Hypothalamus (tissue), 51 donors: ENCODE results near the gene ANKRD66.
"Not testable (repeated sequence)": the region's sequence is repeated elsewhere in the genome, so short reads cannot be mapped to it uniquely, and the experiment has no call there.

Source experiments
- DNase-seq, 51 donors: peaks; one replicate each; lab custom pipeline; 2025; lab: John Stamatoyannopoulos, UW

Gene ANKRD66

GRCh38 chr6:46751658-46752057 lies 4.9 kb downstream of the ANKRD66 start:
- no peak for DNase-seq

GRCh38 chr6:46755865-46756264 lies 9.1 kb downstream of the ANKRD66 start:
- DNase-seq, result no peak

GRCh38 chr6:46756469-46757213 lies 9.9 kb downstream of the ANKRD66 start:
- no peak for DNase-seq

GRCh38 chr6:46757214-46757596 lies 10.5 kb downstream of the ANKRD66 start:
- DNase-seq, result no peak

GRCh38 chr6:46758960-46759753 lies 12.4 kb downstream of the ANKRD66 start:
- DNase-seq, result no peak

- DNase-seq, result no peak
These were observed 14.2 kb downstream of the ANKRD66 start for GRCh38 chr6:46760925-46761324.

GRCh38 chr6:46763466-46763865 lies 16.7 kb downstream of the ANKRD66 start:
- no peak for DNase-seq

GRCh38 chr6:46764280-46764679 lies 17.5 kb downstream of the ANKRD66 start:
- DNase-seq, result not testable (repeated sequence)

GRCh38 chr6:46764961-46765360 lies 18.2 kb downstream of the ANKRD66 start:
- no peak for DNase-seq

- DNase-seq, result no peak
These were observed 25.3 kb downstream of the ANKRD66 start for GRCh38 chr6:46772016-46772415.

GRCh38 chr6:46772762-46773161 lies 26.0 kb downstream of the ANKRD66 start:
- peak in 19 of 51 donors; percentile 1 to 40 (median 13) for DNase-seq

- DNase-seq, result no peak
These were observed 26.6 kb downstream of the ANKRD66 start for GRCh38 chr6:46773201-46773855.

- not testable (repeated sequence) for DNase-seq
These were observed 28.0 kb downstream of the ANKRD66 start for GRCh38 chr6:46774736-46775135.

- DNase-seq, result no peak
These were observed 29.5 kb downstream of the ANKRD66 start for GRCh38 chr6:46776070-46776712.

- no peak for DNase-seq
These were observed 31.0 kb downstream of the ANKRD66 start for GRCh38 chr6:46777476-46778346.

GRCh38 chr6:46781478-46782378 lies 35.0 kb downstream of the ANKRD66 start:
- DNase-seq, result peak in 20 of 51 donors; percentile 6 to 61 (median 18)

- DNase-seq, result no peak
These were observed 37.8 kb downstream of the ANKRD66 start for GRCh38 chr6:46784535-46784934.

- DNase-seq, result no peak
These were observed 41.3 kb downstream of the ANKRD66 start for GRCh38 chr6:46787871-46788540.
